GM19035 (cell line): Measurements from ENCODE around the gene PCK2.

Experiments
- ATAC-seq: cut with Tn5 transposase; IDR thresholded peaks from one replicate; pipeline ENCODE4 v1.9.1; 2021; ENCODE audit not compliant: unreplicated experiment

The PCK2 gene

DNA sequence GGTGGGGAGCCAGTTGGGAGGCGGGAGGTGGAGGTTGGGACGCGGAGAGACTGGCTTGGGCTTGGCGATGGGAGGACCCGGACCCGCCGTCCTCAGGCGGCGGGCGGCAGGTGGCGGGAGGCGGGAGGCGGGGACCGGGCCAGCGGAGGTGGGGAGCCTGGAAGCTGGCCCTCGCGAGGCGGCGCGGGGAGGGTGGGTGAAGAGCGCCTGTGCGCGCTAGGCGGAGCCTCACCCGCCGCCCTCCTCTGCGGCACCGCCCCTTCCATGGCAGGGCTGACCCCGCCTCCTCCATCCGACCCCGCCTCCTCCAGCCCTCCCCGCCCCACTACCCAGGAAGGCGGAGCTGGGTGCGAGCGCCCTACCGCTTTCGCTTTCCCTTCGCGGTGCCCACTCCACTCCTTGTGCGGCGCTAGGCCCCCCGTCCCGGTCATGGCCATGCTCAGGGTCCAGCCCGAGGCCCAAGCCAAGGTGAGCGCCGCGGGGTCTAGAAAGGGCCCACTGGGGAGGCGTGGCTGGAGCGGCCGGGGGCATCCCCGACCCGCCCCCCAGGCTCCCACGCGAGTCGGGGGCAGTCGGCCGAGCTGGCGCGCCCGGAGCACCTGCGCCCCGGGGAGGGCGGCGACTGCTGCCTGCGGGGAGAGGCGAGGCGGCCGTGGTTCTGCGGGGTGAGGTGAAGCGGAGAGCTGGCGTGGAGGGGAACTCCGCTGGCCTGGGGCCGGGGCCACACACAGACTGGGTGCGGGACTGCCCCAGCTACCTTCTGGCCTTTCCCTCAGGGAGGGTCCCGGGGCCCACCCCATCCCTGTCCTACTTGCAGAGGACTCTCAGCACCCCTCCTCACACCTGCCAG, 41.9 kb downstream of the PCK2 start, which contains the start of gene PSME1:
TSS of gene PSME1 (plus strand) at position 361 of the 850 bp plus-strand sequence. CDS start at position 430, 69 bp downstream.
- ATAC-seq: peak; percentile 84

DNA sequence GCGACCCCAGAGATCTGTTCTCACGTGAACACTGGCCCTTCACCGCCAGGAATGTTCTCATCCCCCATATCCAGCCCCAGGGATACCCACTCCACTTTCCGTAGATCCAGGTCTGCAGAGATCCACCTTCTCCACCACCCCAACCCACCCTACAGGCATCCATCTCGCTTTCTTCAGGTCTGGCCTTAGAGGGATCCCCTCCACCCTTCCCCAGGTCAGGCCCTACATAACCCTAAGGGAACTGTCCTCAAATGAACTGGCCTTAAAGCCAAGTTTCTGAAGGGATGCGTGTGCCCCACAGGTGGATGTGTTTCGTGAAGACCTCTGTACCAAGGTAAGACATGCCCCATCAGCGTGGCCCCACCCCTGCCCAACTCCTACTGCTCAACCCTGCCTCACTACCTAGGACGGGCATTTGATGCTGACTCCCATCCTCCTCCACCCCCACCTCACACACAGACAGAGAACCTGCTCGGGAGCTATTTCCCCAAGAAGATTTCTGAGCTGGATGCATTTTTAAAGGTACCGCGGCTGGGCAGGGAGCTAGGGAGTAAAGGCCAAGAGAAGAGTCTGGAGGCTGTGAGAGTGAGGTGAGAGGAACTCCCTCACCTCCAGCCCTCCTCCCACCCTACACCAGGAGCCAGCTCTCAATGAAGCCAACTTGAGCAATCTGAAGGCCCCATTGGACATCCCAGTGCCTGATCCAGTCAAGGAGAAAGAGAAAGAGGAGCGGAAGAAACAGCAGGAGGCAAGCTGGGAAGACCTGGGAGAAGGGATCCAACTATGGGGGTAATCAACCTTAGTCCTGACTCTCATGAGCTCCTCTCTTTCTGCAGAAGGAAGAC, 42.8 kb downstream of the PCK2 start:
- ATAC-seq: no peak

DNA sequence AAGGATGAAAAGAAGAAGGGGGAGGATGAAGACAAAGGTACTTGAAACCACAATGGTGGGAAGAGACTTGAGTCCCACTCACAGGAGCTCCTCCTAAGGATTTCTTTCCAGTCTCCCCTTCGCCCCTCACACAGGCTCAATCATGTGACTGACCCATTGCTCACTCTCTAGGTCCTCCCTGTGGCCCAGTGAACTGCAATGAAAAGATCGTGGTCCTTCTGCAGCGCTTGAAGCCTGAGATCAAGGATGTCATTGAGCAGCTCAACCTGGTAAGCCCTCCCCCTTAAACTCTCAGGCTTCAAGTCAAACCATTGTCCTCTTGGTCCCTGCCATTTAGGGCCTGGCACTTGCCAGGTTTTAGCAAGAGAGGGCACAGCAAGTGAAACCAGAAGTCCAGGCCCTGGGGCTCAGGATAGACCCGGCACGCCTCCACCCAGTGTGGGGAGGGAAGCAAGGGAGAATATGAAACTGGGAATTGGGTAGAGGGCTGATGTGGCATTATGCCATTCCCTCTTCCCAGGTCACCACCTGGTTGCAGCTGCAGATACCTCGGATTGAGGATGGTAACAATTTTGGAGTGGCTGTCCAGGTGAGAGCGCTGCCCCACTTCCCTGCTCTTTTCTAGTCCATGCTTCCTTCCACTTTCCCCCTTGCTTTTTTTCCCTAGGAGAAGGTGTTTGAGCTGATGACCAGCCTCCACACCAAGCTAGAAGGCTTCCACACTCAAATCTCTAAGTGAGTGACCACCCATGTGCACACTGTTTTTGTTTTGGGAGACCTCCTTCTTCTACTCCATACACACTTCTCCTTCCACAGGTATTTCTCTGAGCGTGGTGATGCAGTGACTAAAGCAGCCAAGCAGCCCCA, 43.7 kb downstream of the PCK2 start:
- no peak for ATAC-seq

DNA sequence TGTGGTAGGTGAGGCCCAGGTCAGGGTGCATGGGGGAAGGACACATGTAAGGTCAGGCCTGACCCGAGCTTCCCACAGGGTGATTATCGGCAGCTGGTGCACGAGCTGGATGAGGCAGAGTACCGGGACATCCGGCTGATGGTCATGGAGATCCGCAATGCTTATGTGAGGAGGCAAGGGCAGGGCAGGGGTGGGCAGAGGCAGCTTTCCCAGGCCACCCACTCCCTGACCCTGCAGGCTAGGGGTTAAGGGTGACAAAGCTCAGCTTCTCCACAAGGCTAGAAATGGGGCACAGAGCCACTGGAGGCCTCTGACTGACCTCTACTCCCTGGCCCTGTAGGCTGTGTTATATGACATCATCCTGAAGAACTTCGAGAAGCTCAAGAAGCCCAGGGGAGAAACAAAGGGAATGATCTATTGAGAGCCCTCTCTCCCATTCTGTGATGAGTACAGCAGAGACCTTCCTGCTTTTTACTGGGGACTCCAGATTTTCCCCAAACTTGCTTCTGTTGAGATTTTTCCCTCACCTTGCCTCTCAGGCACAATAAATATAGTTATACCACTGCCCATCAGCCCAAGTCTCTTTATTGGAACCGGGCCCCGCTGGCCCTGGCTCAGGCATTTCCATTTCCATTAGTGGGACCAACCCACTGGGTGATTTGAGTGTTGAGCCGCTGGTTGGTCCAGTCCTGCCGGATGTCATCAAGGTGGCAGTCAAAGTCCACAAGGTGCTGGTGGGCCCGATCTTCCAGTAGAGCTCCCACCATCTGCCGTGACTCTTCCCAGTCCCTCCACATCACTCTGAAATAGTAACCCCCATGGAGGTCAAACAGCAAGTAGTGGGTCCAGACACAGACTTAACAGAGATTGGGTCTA, 44.5 kb downstream of the PCK2 start:
- ATAC-seq: no peak

DNA sequence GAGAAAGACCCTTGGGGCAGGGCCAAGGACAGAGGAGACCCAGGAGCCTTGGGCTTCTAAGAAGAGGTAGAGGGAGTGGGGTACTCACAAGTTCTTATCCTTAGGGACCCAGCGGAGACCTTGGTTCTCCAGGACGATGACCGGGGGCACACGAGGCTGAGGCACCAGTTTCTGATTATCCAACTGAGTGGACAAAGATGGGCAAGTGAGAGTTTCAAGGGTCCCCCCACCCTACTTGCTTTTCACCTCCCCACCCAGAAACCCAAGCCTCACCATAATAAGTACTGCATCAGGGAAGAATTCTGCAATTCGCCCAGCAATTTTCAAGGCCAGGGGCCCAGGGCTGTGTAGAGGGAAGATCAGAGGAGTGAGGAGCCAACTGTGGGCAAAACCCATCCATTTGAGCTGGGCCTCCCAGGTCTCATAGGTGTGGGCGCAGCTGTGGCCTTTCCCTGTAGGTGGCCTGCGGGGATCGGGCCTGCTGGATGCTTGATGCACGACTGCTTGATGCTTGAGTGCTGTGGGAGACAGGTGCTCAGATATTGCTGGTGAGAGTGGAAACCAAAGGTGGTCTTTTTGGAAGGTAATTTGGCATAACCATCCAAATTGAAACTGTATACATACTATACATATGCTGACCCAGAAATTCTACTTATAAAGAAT, 45.3 kb downstream of the PCK2 start:
- no peak for ATAC-seq

DNA sequence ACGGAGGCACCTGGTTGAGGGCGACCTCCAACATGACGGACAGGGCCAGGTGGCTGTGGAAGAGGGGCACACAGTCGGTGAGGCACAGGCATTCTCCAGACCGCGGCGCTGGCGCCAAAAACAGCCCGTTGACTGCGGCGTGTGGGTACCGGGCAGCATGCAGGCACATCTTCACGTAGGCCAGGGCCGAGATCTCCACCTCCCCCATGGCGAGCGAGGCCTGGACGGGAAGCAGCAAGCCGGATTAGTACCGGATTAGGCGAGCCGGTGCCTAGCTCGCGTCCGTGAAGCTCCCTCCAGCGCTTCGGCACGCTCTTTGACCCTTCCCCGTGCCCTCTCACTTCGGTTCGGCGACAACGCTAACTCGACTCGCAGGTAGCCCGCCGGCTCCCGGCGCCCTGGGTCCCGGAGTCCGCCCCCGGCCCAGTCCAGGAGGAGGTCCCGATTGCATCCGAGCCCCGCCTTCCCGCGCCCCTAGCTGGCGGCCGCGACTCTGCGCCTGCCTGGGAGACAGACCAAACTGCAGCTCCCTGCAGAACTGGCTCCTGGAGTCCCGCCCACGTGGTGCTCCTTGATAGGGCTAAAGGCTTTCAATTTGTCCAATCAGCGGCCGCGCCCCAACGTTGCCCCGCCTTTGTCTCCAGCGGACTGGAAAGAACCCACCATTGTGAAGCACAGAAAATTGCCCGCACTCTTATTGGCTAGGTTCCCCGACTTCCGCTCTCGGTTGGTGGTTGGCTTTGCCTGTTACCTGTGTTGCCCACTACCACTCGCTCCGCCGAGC, 47.2 kb downstream of the PCK2 start, which contains the start of gene EMC9:
TSS of gene EMC9 (minus strand) at position 495 of the 784 bp plus-strand sequence. CDS start at position 208, 287 bp downstream.
- peak; percentile 83 for ATAC-seq

DNA sequence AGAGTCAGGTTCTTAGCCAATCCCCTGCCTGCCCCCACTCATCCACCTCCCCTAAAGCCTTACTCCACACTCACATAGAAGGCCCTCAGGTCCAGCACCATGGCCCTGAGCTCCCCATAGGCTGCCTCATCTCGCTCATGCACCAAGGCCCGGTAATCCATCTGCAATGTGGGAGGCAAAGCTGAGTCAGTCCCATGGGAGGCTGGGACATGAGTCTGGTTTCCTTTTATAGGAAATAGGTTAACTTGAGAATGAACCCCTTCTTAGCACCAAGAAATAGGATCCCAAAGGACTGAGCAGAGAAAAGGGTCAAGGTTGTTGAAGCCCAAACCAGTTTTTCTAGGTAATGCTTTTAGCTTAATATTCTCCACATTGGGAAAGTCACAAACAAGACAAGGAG, 49.4 kb downstream of the PCK2 start:
- ATAC-seq: no peak

DNA sequence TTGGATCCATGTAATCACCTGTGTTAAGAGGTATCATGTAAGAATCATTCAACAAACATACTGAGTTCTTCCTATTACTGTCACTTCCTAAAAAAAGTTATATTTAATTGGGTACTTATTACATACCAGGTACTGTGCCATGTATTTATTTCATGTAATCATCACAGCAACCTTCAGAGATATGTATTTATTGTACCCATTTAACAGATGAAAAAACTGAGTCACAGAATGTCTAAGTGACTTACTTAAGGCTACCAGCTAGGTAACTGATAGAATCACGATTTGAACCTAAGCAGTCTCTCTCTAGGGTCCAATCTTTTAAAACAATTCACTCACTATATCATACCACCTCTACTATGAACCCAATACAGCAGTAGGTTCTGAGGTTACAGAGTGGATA, 50.3 kb downstream of the PCK2 start:
- no peak for ATAC-seq

DNA sequence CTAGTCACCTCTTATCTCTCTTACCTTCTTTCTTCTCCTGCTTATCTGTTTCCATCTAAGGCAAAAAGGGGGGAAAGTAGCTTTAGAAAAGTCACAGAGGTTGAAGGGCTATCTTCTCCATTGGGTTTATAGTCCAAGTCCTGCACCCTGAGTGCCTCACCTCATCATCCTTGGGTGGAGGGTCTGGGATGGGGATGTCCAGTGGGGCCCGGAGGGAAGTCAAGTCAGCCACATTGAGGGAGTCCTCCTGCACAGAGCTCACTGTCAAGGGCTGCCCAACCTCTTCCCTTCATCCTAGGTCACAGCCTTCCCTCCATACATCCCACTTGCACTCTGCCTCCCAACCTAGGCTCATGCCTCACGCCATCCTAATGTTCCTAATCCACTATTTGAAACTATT, 51.1 kb downstream of the PCK2 start:
- ATAC-seq: no peak

DNA sequence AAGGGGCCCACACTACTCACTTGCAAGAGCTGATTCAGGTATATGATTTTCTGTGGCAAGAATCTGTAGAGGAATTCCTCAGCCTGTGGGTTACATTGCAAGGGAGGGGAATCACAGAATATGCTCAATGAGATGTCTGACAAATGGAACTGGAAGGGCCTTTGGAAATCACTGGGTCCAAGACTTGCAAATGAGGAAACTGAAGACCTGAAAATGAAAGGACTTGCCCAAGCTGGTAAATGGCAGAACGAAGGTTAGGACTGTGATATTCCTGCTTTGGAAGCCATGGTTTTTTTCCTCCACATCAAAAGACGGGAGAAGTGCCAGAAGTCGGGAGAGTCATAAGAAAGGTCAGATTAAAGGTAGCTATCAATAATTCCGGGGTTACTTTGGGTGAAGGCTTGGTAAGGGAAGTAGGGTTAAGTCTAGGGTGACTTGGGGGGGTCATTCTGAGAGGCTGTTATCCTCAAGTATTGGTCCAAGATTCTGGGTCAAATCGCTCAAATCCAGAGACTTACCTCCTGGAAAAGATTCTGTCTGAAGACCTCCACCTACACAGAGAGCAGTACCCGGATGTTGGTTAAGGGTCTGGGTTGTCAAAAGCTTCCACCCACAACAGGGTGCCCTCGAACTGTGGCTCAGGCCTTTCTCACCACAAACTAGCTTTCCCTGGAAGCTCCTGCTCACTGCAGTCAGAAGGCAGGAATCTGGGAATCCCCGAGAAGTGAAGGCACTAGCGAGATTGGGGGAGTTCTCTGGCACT, 51.8 kb downstream of the PCK2 start:
- ATAC-seq: no peak

DNA sequence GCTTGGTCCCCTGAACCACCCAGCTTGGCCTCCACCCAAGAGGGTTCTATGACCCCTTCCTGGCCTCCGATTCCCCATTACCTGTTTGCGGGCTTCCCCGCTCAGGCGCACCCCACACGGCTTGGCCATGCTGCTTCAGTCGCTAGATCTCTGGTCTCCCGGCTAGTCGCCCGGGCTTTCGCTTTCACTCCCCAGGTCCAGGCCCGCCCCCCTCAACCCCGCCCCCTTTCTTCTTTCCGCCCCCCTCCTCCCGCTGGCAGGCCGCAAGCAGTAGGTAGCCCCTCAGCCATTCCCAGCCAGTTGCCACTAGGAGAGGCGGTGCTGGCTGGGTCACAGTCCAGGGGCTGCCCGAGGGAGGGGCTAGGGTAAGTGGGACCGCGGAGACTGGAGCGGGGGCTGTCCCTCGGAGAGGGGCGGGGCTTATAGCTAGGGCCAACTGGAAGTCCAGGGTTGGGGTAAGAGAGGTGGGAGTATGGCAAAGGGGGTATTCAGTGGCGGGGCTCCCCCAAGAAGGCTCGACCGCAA, 52.4 kb downstream of the PCK2 start, which contains the start of gene PSME2:
TSS of gene PSME2 (minus strand) at position 158 of the 525 bp plus-strand sequence. CDS start at position 129, 29 bp downstream.
- ATAC-seq: peak; percentile 61

DNA sequence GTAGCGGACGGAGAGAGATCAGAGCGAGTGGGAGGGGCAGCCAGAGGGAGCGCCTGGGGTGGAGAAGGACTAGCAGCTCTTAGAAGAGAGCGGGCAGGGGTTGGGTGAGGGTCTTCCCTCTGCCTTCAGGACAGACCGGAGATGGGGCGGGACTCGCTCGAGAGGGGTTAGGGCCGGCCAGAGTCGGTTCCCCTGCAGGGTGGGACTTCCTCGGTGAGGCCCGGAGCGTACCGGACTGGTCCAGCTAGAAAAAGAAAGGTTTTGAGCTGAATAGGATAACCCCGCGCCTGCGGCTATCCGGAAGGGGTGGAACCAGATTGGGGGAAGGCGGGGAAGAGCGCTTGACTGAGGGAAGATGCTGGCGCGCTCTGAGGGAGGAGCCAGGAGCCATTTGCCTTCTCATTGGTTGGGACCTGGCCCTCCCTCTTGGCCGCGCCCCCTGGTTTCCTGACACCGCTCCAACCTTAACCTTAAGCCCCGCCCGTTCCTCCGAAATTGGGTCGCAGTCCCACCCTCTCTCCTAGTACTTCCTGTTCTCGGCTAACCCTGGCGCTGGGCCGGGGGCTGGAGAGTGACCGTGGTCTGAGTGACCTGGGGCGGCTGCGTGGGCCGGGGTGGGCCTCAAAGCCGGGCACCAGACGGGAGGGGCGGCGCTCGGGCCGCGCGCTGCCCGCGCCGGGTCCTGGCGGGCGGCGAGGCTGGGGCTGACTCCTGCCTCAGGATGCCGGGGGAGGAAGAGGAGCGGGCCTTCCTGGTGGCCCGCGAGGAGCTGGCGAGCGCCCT, 53.1 kb downstream of the PCK2 start, which contains the start of gene RNF31:
TSS of gene RNF31 (plus strand) at position 521 of the 783 bp plus-strand sequence. CDS start at position 722, 201 bp downstream.
- peak; percentile 79 for ATAC-seq

DNA sequence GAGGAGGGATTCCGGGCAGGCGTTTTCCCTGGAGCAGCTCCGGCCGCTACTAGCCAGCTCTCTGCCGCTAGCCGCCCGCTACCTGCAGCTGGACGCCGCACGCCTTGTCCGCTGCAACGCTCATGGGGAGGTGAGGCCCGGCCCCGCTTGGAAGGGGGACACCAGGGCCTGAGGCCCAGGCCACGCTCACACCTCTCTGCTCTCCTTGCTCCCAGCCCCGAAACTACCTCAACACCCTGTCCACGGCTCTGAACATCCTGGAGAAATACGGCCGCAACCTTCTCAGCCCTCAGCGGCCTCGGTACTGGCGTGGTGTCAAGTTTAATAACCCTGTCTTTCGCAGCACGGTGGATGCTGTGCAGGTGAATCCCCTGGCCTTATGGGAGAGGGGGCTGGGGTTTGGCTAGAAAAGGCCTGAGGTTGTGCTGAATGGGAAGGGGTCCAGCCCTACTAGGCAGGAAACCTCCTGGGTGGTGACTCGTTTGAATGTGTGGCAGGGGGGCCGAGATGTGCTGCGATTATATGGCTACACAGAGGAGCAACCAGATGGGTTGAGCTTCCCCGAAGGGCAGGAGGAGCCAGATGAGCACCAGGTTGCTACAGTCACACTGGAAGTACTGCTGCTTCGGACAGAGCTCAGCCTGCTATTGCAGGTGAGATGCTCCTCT, 53.8 kb downstream of the PCK2 start:
- no peak for ATAC-seq

DNA sequence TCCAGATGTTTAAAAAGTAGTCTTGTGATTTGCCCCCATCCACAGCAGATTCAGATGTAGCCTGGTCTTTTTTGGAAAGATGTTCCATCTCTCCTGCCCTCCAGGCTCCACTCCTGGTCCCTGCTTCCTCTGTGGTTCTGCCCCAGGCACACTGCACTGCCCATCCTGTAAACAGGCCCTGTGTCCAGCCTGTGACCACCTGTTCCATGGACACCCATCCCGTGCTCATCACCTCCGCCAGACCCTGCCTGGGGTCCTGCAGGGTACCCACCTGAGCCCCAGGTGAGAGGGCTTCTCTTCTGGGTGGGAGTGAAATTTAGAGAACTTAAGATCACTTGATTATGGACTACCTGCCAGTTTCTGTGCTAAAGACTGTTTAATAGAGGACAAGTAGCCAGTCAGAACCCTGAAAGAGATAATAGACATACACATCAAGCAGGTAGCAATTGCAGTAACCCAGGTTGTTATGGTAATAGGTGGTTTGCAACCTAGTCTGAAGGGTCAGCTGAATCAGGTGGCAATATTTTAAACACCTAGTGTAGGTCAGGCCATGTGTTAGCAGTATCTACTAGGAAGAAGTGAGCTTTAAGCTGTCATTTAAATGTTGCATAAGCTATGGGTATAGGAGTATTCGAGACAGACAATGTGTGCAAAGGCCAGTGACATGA, 55.3 kb downstream of the PCK2 start:
- ATAC-seq: no peak

DNA sequence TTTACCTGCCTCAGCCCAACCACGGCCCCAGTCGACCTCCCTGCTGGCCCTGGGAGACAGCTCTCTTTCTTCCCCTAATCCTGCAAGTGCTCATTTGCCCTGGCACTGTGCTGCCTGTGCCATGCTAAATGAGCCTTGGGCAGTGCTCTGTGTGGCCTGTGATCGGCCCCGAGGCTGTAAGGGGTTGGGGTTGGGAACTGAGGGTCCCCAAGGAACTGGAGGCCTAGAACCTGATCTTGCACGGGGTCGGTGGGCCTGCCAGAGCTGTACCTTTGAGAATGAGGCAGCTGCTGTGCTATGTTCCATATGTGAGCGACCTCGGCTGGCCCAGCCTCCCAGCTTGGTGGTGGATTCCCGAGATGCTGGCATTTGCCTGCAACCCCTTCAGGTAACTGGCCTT, 56.0 kb downstream of the PCK2 start:
- no peak for ATAC-seq
